ENCODE measurements around the gene CYBC1. TPM values are rescaled to one million over a fixed set of nuclear protein-coding genes. Genes with fewer than 3 reads are reported as not detected.
A peak's percentile ranks its signal among the peaks of the same experiment; 100 is the strongest.

The CYBC1 gene
- total and polyA plus RNA-seq, 3 donors from 2014 or later: 46.3 to 88.2 (median 61.1) TPM

- Histone ChIP-seq H3K36me3 (ENCODE audit: low read depth, missing control alignments) (no peaks in the 10 kb centered on the region), H3K4me3 (no peak overlapping the region), H3K27me3 (no peaks in the 10 kb centered on the region), H3K4me1 (no peaks in the 10 kb centered on the region), H3K9me3 (no peaks in the 10 kb centered on the region), H3K27ac (no peak overlapping the region)
- TF ChIP-seq CTCF (IDR thresholded peaks at IDR 0.05) (no peak), POLR2A (IDR thresholded peaks at IDR 0.05) (no peak)
- intact Hi-C loops (cut with DNase I; ENCODE audit: low total_unique reads): no loop called here
- DNase-seq: no peak
- WGBS, 2 donors: 85 to 90% methylated on average over 7 of the region's 7 CpGs
Measured at GRCh38 chr17:82402865-82403264, 47.7 kb downstream of the CYBC1 start.

GRCh38 chr17:82400830-82401229 is 49.7 kb downstream of the CYBC1 start:
- Histone ChIP-seq H3K9me3 (no peaks in the 10 kb centered on the region), H3K27me3 (no peaks in the 10 kb centered on the region), H3K4me3 (no peak overlapping the region), H3K4me1 (no peaks in the 10 kb centered on the region), H3K36me3 (ENCODE audit: low read depth, missing control alignments) (no peaks in the 10 kb centered on the region), H3K27ac (no peak overlapping the region)
- WGBS, 2 donors: 86 to 92% methylated on average over 19 of the region's 19 CpGs
- no peak for DNase-seq
- intact Hi-C loops (cut with DNase I; ENCODE audit: low total_unique reads): no loop called here
- TF ChIP-seq POLR2A (IDR thresholded peaks at IDR 0.05) (no peak), CTCF (IDR thresholded peaks at IDR 0.05) (no peak)

GRCh38 chr17:82400206-82400605 is 50.3 kb downstream of the CYBC1 start:
- no peak overlapping the region for H3K27ac ChIP-seq
- intact Hi-C loops (cut with DNase I; ENCODE audit: low total_unique reads): no loop called here
- DNase-seq: no peak
- H3K4me1 ChIP-seq: no peaks in the 10 kb centered on the region
- no peaks in the 10 kb centered on the region for H3K36me3 ChIP-seq (ENCODE audit: low read depth, missing control alignments)
- H3K4me3 ChIP-seq: no peak overlapping the region
- H3K9me3 ChIP-seq: no peaks in the 10 kb centered on the region
- WGBS, 2 donors: 84 to 93% methylated on average over 6 to 7 of the region's 7 CpGs
- TF ChIP-seq POLR2A (IDR thresholded peaks at IDR 0.05): no peak
- no peak for TF ChIP-seq CTCF (IDR thresholded peaks at IDR 0.05)
- no peaks in the 10 kb centered on the region for H3K27me3 ChIP-seq

GRCh38 chr17:82399601-82400101 is 50.9 kb downstream of the CYBC1 start:
- H3K27ac ChIP-seq: no peak overlapping the region
- WGBS, 2 donors: 85 to 90% methylated on average over 5 to 18 of the region's 18 CpGs
- no peak for DNase-seq
- H3K4me1 ChIP-seq: no peaks in the 10 kb centered on the region
- intact Hi-C loops (cut with DNase I; ENCODE audit: low total_unique reads): no loop called here
- no peak for TF ChIP-seq CTCF (IDR thresholded peaks at IDR 0.05)
- TF ChIP-seq POLR2A (IDR thresholded peaks at IDR 0.05): no peak
- H3K4me3 ChIP-seq: no peak overlapping the region
- H3K27me3 ChIP-seq: no peaks in the 10 kb centered on the region
- H3K36me3 ChIP-seq (ENCODE audit: low read depth, missing control alignments): no peaks in the 10 kb centered on the region
- no peaks in the 10 kb centered on the region for H3K9me3 ChIP-seq

- no peaks in the 10 kb centered on the region for H3K4me1 ChIP-seq
- no peak overlapping the region for H3K4me3 ChIP-seq
- intact Hi-C loops (cut with DNase I; ENCODE audit: low total_unique reads): no loop called here
- no peaks in the 10 kb centered on the region for H3K9me3 ChIP-seq
- no peak for TF ChIP-seq CTCF (IDR thresholded peaks at IDR 0.05)
- no peak for TF ChIP-seq POLR2A (IDR thresholded peaks at IDR 0.05)
- DNase-seq: peak; percentile 68
- H3K27ac ChIP-seq: no peak overlapping the region
- WGBS, 2 donors: 52 to 64% methylated on average over 13 of the region's 13 CpGs
- no peaks in the 10 kb centered on the region for H3K27me3 ChIP-seq
- no peaks in the 10 kb centered on the region for H3K36me3 ChIP-seq (ENCODE audit: low read depth, missing control alignments)
Measured at GRCh38 chr17:82399041-82399441, 51.5 kb downstream of the CYBC1 start.

All from testis (tissue), 3 donors.